Stimulated activated CD8-positive, alpha-beta memory T cell treated with anti-CD3 and anti-CD28 coated beads, Interleukin-7, amount 100 ng/mL, for 48 hours (primary cell): ENCODE results near the gene SLC22A14.
"Not testable (repeated sequence)": the region's sequence is repeated elsewhere in the genome, so short reads cannot be mapped to it uniquely, and the experiment has no call there.

Experiments used
- DNase-seq, 2 donors: peaks; one replicate each; pipeline ENCODE4 v3.0.0-alpha.2; 2020; ENCODE audit warnings: low read depth in 1 of 2; ENCODE audit errors: extremely low read depth in 1 of 2

Gene SLC22A14, protein sequence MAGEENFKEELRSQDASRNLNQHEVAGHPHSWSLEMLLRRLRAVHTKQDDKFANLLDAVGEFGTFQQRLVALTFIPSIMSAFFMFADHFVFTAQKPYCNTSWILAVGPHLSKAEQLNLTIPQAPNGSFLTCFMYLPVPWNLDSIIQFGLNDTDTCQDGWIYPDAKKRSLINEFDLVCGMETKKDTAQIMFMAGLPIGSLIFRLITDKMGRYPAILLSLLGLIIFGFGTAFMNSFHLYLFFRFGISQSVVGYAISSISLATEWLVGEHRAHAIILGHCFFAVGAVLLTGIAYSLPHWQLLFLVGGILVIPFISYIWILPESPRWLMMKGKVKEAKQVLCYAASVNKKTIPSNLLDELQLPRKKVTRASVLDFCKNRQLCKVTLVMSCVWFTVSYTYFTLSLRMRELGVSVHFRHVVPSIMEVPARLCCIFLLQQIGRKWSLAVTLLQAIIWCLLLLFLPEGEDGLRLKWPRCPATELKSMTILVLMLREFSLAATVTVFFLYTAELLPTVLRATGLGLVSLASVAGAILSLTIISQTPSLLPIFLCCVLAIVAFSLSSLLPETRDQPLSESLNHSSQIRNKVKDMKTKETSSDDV

DNA sequence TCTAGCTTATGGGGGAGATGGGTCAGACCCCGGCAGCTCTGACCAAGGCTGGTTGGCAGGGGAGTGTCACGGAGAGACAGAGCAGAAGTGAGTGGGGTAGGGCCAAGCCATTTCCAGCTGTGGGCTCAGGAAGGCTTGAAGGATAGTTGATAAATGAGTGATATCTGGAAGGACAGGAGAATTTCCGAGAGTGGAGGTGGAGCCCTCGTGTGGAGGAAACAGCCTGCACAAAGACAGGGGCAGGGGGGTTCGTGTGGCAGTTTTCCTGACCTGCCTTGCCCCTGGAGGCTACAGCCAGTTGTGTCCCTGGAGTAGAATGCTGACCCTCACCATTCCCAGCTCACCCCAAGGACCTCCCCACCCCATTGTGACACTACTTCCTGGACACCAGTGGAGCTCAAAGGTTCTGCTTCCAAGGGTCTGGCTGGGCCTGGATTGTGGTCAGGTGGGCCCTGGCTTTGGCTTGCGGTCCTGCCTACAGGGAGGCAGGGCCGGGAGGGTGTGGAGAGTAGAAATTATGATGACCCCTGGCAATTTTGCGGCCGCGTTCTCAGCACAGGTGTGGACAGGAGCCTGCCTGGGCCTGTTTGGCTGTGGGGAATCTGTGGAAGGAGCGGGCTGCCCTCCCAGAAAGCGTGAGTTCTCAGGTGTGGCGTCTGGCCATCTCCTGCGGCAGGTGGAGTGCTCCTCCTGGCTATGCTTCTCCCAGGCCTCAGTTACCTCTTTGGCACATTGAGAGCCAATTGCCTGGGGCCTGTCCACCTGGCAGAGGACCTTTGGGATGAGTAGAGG lies at the start of gene SLC22A14:
Gene SLC22A14, plus strand, starts transcription at position 400 of the 792 bp plus-strand sequence. CDS start 23,733 bp downstream, outside the sequence.
- no peak for DNase-seq

DNA sequence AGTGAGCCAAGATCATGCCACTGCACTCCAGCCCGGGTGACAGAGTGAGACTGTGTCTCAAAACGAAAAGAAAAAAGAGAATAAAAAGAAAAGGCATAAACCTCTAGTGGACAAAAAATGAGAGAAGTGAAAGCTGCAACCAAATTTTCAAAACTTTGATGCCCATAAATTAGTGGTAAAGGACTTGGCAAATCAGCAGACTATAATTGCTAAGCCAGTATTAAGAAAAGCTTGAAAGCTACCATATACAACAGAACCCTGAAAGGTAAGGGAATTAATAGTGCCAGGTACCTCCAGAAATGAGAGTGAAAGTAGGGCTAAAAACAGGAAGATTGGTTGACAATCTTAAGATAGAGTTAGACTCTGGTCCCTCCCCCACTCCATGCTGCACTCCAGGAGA lies 49.4 kb upstream of the SLC22A14 start:
- no peak for DNase-seq

DNA sequence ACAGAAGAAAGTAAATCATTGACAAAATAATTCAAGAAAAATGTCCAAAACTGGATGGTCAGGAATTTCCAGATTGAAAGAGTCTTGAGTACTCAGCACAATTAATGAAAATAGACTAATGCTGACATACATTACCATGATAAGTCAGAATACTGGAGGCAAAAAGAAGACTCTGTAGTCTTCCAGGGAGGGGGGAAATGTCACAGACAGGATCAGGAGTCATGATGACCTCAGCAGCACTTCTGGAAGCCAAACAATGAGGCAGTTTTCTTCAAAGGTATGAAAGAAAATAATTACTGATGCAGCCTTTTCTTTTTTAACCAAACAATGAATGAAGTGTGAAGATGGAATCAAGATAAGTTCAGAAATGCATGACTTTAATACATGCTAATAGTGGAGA lies 46.6 kb upstream of the SLC22A14 start:
- DNase-seq: no peak

DNA sequence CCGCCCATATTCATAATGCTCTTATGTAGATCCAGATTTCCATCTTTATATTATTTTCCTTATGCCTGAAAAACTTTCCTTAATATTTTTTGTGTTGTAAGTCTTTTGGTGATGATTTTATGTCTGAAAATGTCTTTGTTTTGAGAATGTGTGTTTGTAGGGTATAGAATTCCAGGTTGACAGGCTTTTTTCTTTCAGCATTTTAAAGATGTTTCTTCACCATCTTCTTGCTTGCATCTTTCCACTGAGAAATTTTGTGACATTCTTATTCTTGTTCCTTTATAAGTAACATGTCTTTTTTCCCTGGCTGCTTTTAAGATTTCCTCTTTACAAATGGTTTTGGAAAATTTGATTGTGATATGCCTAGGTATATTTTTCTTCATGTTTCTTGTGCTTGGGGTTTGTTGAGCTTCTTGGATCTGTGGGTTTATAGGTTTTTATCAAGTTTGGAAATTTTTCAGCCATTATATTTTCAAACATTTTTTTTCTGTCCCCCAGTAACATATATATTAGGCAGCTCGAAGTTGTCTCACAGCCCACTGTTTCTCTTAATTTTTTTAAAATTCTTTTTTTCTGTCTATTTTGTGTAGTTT lies 43.6 kb upstream of the SLC22A14 start:
- no peak for DNase-seq

DNA sequence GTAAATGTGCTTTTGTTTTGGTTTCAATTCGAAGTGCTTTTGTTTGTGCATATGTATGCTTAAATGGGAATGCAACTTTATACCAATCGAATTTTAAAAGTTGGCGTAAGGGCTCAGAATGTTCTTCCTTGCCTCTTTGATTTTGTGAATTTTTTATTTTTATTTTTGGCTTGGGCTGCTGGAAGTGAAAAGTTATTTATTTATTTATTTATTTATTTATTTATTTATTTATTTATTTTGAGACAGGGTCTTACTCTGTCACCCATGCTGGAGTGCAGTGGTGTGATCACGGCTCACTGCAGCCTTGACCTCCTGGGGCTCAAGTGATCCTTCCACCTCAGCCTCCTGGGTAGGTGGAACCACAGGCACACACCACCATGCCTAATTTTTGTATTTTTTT lies 39.3 kb upstream of the SLC22A14 start:
- DNase-seq: not testable (repeated sequence)

DNA sequence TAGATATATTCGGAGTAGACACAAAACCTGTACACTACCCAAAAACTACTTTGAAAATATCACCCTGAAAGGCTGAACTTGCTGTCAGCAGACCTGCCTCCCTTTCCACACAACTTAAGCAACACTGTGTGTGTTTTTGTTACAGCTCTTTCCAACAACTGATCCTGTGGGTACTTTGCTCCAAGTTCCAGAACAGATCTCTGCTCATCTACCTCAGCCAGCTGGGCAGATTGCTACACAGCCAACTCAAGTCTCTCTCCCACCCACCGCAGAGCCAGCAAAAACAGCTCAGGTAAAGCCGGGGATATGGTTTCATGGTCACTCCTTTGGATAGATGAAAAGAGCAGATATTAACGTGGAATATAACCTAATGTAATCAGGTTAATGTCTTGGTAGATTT lies 36.2 kb upstream of the SLC22A14 start:
- DNase-seq: no peak

DNA sequence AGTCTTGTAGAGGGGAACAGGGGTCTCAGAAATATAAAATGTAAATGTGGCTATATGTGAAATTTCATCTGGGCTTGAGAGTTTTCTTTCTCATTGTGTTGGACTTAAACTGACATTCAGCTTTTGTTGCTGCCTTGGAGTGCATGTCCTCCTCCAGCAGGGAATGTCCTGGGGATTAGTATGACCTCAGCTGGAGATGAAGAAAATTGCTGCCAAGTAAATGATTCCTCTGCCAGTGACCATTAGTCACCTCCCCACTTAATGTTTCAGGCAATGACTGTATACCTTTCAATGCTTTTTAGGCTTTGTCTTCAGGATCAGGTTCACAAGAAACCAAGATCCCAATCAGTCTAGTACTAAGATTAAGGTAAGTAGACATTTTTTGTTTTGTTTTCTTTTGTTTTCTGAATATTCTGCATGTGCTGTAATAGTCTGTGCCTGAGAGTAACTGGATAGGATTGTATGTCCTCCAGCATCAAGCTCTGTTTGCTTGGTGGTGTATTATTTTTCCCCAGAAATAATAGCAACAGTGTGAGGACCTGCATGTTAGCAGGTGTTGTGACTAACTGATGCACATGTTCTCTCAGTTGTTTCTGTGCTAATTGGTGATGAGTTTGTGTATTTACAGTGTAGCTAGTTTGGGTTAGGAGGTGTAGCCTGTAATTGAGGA lies 34.6 kb upstream of the SLC22A14 start:
- DNase-seq: no peak

DNA sequence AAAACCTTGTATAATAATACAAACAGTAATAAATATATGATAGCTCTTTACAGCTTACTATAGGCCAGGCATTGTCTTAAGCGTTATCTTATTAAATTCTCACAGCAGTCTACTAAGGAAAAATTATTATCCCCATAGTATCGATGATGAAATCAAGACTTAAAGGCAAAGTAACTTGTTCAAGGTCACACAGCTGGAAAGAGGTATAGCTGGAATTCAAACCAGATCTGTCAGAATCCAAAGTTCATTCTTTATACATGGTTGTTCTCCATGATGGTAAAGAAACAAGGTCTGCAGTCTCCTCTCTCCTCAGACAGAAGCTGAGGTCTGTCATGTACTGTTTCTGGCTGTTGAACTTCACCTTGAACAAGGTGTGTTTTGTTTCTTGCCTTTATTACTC lies 31.9 kb upstream of the SLC22A14 start:
- DNase-seq: no peak

DNA sequence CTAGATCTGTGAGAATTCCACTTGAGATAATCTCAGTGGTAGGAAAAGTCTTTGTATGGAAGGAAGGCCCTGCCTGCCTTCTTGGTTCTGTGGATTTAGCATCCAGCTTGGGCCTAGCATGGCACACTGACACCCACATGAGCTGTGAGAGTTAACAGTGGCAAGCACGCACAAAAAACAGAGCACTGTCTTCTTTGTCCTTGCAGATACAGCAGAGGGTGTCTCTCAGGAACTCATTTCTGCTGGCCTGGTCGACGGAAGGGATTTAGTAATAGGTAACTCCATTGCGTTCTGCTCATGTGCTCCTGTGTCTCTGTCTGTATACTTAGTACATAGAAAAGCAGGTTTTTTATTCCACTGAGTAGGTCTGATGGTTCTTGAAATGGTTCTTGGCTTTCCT lies 30.9 kb upstream of the SLC22A14 start:
- no peak for DNase-seq

DNA sequence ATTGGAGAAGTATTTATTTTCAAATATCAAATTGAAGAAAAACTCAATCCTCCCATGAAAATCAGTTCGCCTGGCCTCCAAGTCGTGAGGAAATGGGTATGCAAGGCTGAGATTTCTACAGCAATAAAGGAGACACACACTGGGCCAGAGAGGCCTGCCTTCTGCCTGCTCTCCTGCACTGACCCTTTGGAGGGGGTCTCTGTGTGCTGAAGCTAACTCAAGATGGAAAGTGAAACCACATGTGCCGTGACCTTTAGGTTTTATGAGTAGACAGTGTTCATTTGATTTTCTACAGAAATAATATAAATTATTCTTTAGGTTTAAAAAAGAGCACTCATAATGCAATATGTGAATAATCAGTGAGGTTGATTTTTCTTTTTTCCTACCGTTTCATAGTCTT lies 28.4 kb upstream of the SLC22A14 start:
- DNase-seq: no peak

DNA sequence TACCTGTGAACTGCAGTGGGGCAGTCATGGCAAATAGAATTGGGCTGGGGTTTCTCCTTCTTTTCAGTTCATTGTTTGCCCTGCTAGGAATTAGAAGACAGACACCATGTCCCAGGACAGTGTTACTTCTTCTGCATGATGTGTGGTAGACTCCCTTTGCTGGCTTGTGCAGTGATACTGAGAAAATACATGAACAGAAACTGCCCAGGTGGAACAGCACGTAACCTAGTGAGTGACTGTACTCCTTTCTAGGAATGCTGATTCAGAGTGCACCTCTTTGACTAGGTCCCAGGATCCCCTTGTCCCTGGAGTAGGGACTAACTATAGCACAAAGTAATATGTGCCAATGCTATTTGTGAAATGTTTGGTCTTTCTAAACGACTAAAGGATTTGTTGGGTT lies 27.2 kb upstream of the SLC22A14 start:
- DNase-seq: no peak

DNA sequence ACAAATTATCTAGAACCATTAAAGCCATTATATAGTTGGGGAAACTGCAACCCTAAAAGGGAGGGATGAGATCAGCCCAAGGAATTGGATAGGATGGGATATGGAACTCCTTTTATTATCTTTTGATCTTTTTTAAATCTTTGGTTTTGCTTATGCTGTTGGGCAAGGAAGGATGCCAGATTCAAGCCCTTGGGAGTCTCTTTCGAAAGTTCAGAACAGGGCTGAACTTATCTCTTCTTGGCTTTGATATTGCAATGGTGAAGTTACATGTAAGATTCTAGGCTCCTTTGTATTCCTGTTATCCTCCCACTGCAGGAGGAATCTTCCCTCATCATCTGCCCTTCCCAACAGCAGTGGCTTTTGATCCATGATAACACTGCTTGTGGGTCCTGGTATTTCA lies 26.5 kb upstream of the SLC22A14 start:
- no peak for DNase-seq

DNA sequence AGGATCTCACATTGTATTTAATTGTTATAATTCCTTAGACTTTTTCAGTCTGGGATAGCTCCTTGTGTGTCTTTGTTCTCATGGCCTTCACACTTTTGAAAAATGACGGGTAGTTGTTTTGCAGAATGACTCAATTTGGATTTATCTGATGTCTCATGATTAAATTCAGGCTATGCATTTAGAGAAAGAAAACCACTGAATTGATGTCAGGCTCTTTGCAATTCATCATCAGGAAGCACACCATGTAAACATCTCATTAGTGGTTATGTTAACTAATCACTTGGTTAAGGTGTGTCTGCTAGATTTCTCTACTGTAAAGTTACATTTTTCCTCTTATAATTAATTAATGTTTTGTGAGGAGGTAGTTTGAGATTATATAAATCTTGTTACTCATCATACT lies 24.5 kb upstream of the SLC22A14 start:
- no peak for DNase-seq

DNA sequence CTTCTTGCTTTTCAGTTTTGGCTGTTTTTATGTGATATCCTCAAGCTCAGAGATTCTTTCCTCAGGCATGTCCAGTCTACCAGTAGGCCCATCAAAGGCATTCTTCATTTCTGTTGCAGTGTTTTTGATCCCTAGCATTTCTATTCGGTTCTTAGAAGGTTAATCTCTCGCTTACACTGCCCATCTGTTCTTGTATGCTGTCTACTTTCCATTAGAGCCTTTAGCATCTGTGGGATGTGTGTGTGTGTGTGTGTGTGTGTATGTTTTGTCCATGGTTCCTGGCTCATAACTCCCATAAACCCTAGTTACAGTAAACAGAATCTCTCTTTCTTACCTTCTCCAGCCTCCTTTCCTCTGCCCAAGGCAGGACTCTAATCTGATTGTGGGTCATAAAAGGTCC lies 21.6 kb upstream of the SLC22A14 start:
- DNase-seq: no peak

DNA sequence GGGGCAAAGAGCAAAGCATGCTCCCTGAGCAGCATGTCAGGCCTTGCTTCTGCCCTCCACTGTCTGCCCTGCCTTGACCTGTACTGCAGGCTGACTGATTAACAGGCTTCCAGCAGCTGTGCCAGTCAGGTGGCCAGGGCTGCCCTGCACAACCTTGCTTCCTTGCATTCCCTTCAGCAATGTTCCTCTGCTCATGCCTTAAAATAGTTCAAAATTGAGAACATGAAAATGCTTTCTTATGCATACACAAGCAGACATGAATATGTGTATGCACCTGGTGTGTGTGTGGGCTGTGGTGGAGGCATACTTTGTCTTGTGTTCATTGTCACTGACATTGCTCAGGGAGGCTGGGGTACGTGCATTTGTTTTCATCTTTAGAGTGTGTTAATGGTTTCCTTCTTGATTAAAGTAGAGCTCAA lies 17.7 kb upstream of the SLC22A14 start:
- no peak for DNase-seq

DNA sequence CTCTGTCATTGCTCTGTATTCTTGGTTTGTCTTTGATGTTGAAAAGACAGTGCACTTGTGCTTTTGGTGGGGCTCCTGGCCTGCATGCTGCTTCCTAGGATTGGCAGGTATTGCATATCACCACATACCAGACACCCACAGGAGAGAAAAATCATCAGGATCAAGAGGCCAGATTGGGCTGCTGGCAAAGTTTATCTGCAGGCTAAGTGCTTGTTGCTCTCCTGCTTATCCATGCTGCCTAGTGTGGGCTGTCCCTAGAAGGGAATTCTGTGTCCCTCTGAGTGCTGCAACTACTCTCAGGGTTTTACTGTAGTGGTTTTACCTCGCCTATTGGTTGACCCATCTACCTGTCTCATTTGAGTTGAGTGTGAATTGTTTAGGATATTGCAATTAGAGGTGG lies 17.3 kb upstream of the SLC22A14 start:
- DNase-seq: no peak

DNA sequence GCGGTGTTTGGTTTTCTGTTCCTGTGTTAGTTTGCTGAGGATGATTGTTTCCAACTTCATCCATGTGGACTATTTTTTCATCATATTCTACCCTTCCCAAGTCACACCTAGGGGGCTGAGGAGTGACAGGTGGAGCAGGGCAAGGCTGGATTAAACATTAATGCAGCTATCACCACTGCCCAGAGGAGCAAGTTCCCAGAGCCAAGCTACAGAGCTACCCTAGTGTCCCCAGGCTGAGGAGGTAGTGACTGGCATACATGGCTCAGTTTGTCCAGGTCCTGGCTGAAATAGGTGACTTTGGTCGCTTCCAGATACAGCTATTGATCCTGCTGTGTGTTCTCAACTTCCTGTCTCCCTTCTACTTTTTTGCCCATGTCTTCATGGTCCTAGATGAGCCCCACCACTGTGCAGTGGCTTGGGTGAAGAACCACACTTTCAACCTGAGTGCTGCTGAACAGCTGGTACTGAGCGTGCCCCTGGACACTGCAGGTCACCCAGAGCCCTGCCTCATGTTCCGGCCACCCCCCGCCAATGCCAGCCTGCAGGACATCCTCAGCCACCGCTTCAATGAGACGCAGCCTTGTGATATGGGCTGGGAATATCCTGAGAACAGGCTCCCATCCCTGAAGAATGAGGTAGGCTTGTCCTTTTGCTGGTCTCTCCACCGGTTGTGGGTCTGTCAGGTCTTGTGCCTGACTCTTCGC lies 16.3 kb upstream of the SLC22A14 start, which contains the start of gene SLC22A13:
Gene SLC22A13, plus strand, starts transcription at position 209 of the 704 bp plus-strand sequence. Its CDS starts 49 bp downstream, at position 258.
- no peak for DNase-seq

DNA sequence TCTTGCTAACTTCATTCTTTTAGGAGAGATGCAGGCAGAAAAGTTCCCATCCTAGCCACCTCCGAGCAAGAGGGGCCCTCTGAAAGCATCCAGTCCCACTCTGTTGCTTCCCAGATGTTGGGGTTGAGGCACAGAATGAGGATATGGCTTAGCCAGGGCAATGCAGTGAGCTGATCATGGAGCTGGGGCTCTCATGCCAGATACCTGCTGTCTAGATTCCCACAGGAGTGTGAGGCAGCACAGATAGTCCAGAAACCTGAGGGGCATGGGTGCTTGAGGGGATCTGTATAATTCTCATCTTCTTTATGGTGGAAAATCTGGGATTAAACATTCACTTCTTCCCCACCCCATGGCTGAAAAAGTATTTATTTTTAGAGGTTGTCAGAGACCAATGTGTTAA lies 15.3 kb upstream of the SLC22A14 start:
- DNase-seq: no peak

DNA sequence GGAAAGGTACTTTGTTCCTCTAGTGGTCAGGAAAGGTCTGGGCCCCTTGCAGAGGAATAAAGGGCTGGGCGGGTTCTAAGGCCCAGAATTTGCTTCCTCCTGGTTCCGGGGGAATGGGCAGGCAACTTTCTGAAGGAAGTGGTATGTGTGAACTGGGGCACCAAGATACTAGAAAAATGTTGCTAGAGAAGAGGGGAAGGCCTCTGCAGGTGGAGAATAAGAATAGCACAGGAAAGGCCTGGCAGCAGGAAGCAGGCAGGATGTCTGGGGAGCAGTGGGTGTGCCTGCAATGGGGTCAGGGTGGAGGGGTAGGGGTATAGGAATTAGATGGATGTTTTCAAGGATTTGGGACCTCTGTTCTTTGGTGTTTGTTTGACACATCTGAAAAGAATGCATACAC lies 14.4 kb upstream of the SLC22A14 start:
- no peak for DNase-seq

DNA sequence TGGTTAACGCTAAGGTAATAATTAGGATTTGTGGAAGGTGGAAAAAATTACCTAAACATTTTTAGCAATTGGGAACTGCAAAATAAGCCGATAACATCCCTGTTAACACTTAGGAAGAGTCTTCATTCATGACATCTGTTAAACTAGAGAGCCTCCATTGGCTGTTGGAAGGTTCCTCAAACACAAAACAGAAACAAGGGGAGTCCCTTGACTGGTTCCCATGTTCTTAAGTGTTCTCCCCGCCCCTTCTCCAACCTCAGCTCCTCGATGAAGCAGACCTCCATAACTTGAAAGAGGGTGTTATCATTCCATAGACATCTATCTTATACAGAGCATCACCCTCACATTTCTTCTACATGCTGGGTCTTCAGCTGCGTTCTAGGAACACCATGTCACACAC lies 14.0 kb upstream of the SLC22A14 start:
- no peak for DNase-seq
